Measurements from ENCODE around the gene LUZP2.

DNA sequence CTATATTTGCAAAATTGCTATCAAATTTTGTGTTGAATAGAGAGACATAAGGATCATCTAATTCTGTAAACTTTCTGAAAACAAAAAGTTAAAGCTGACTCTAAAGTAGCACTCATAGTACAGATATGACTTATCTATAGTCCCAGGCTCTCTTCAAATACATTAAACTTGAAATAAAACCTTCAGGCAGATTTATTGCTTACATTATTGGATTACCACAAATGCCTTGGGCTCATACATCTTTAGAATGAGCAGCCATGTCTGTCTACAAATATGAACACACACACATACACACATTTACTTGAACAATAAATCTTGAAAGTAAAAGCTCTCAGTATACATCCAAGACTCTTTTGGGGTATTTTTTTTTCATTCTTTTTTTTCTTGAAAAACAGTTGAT, 207.9 kb downstream of the LUZP2 start:
- TF ChIP-seq ZNF274 (IDR thresholded peaks at IDR 0.05; ENCODE audit: low read depth, low read length) (no peak), YY1 (IDR thresholded peaks at IDR 0.05; ENCODE audit: insufficient read depth, insufficient read length) (no peak)
